Fibroblast of mammary gland (primary cell): ENCODE measurements around the gene ICAM4.
"Not testable (repeated sequence)": the region's sequence is repeated elsewhere in the genome, so short reads cannot be mapped to it uniquely, and the experiment has no call there.

Source experiments
- DNase-seq: peaks from one replicate; pipeline ENCODE4 v3.0.0-alpha.2; 2010; ENCODE audit warnings: low read depth
- H3K4me3 ChIP-seq: 2 replicates; pipeline ENCODE4 v1.5.1; 2011; ENCODE audit warnings: low read depth, mild to moderate bottlenecking, low read length, moderate library complexity; ENCODE audit not compliant: control insufficient read depth
- TF ChIP-seq, protein P1 (sequence below): conservative IDR thresholded peaks from 2 replicates; pipeline ENCODE4 v1.5.1; 2011; ENCODE audit warnings: low read depth, low read length, inconsistent platforms; ENCODE audit not compliant: control insufficient read depth, insufficient read depth

The ICAM4 gene

DNA sequence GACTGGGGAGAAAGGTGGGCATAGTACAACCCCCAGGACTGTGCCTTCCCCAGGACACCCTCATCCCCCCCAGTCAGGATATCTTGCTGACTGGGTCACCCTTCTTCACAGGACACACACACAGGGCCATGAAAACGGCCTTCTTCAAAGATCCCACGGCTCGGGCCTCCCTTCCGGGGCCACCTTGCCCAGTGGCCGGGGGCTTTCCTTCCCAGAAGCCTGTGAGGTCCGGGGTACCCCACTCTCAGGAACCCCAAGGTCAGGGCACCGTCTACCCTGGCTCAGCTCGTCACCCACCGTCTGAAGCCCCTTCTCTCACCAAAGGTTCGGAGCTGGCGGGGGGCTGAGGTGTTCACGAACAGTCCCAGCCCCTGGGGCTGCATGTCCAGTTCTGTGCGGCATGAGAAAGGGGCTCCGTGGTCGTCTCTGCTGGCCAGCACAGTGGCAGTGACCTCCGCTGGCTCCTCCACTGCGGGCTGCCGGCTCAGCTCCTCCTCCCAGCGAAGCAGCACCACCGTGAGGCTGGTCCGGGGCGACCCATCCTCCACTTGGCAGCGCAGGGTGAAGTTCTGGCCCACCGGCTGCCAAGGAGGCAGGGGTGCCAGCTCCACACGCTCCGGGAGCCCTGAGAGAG is 48.7 kb downstream of the ICAM4 start:
- TF ChIP-seq, protein P1, sequence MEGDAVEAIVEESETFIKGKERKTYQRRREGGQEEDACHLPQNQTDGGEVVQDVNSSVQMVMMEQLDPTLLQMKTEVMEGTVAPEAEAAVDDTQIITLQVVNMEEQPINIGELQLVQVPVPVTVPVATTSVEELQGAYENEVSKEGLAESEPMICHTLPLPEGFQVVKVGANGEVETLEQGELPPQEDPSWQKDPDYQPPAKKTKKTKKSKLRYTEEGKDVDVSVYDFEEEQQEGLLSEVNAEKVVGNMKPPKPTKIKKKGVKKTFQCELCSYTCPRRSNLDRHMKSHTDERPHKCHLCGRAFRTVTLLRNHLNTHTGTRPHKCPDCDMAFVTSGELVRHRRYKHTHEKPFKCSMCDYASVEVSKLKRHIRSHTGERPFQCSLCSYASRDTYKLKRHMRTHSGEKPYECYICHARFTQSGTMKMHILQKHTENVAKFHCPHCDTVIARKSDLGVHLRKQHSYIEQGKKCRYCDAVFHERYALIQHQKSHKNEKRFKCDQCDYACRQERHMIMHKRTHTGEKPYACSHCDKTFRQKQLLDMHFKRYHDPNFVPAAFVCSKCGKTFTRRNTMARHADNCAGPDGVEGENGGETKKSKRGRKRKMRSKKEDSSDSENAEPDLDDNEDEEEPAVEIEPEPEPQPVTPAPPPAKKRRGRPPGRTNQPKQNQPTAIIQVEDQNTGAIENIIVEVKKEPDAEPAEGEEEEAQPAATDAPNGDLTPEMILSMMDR = no peak
- no peak overlapping the region for H3K4me3 ChIP-seq
- no peak for DNase-seq

DNA sequence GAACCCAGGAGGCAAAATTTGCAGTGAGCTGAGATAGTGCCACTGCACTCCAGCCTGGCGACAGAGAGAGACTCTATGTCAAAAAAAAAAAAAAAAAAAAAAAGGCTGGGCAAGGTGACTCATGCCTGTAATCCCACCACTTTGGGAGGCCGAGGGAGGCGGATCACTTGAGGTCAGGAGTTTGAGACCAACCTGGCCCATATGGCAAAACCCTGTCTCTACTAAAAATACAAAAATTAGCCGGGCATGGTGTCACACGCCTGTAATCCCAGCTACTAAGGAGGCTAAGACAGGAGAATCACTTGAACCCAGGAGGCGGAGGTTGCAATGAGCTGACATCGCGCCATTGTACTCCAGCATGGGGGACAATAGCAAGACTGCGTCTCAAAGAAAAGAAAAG is 50.0 kb downstream of the ICAM4 start:
- not testable (repeated sequence) for H3K4me3 ChIP-seq, DNase-seq
